Rectal smooth muscle tissue (tissue), 1 donor: ENCODE data around the gene HCRTR1.
A peak's percentile ranks its signal among the peaks of the same experiment; 100 is the strongest.

Experiments used
- H3K27ac ChIP-seq: one replicate; pipeline ENCODE4 v1.7.0; 2013; ENCODE audit warnings: low read depth, low read length, inconsistent platforms
- H3K27me3 ChIP-seq: one replicate; pipeline ENCODE4 v1.7.0; 2013; ENCODE audit warnings: low read length; ENCODE audit not compliant: control insufficient read depth, insufficient read depth
- H3K36me3 ChIP-seq: one replicate; pipeline ENCODE4 v1.7.0; 2013; ENCODE audit warnings: low read length; ENCODE audit not compliant: control insufficient read depth, insufficient read depth
- H3K4me1 ChIP-seq: one replicate; pipeline ENCODE4 v1.7.0; 2013; ENCODE audit warnings: low read length; ENCODE audit not compliant: control insufficient read depth, insufficient read depth
- H3K4me3 ChIP-seq: one replicate; pipeline ENCODE4 v1.7.0; 2013; ENCODE audit warnings: low read length
- H3K9ac ChIP-seq: one replicate; pipeline ENCODE4 v1.7.0; 2013; ENCODE audit warnings: low read length

Gene HCRTR1

DNA sequence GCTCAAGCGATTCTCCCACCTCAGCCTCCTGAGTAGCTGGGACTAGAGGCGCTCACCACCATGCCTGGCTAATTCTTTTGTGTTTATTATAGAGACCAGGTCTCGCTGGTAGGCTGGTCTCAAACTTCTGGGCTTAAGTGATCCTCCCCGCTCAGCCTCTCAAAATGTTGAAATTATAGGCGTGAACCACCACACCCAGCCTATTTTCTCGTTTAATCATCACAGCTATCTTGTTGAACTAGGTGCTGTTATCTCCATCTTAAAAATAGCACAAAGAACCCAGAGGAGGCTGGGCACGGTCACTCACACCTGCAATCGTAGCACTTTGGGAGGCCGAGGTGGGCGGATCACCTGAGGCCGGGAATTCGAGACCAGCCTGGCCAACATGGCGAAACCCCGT is 58.3 kb downstream of the HCRTR1 start:
- Histone ChIP-seq H3K27ac (peak overlapping the region; percentile 64), H3K9ac (no peak overlapping the region), H3K4me1 (peaks cover 31% of the 10 kb centered on the region), H3K36me3 (peaks cover 4% of the 10 kb centered on the region), H3K4me3 (no peak overlapping the region), H3K27me3 (no peaks in the 10 kb centered on the region)
